ENCODE results near the gene ANKRA2.

The ANKRA2 gene

GRCh38 chr5:73605223-73606087 is 40.0 kb upstream of the ANKRA2 start:
- TF ChIP-seq, protein P1, sequence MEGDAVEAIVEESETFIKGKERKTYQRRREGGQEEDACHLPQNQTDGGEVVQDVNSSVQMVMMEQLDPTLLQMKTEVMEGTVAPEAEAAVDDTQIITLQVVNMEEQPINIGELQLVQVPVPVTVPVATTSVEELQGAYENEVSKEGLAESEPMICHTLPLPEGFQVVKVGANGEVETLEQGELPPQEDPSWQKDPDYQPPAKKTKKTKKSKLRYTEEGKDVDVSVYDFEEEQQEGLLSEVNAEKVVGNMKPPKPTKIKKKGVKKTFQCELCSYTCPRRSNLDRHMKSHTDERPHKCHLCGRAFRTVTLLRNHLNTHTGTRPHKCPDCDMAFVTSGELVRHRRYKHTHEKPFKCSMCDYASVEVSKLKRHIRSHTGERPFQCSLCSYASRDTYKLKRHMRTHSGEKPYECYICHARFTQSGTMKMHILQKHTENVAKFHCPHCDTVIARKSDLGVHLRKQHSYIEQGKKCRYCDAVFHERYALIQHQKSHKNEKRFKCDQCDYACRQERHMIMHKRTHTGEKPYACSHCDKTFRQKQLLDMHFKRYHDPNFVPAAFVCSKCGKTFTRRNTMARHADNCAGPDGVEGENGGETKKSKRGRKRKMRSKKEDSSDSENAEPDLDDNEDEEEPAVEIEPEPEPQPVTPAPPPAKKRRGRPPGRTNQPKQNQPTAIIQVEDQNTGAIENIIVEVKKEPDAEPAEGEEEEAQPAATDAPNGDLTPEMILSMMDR (IDR thresholded peaks at IDR 0.05; ENCODE audit: control insufficient read depth, insufficient read depth, low read depth, low read length, missing control alignments) = no peak
- no peak overlapping the region for H3K4me3 ChIP-seq (ENCODE audit: control insufficient read depth, low read depth, low read length)
- DNase-seq (ENCODE audit: low read depth) = no peak

DNA sequence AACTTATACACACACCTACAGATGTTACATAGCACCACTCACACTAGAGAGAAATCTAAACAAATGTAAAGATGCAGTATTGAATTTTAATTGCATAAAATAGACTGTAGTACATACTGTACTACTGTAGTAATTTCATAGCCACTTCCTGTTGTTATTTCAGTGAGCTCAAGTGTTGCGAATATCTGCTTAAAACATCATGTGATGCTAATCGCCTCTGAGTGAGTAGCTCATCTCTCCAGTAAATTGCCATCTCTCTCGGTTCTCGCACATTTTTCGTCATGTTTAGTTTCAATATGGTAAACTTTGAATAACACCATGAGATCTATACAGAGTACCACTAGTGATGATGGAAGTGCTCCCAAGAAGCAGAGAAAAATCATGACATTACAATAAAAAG is 38.6 kb upstream of the ANKRA2 start:
- DNase-seq (ENCODE audit: low read depth) = no peak
- no peak overlapping the region for H3K4me3 ChIP-seq (ENCODE audit: control insufficient read depth, low read depth, low read length)
- TF ChIP-seq, protein P1 (IDR thresholded peaks at IDR 0.05; ENCODE audit: control insufficient read depth, insufficient read depth, low read depth, low read length, missing control alignments) = no peak

DNA sequence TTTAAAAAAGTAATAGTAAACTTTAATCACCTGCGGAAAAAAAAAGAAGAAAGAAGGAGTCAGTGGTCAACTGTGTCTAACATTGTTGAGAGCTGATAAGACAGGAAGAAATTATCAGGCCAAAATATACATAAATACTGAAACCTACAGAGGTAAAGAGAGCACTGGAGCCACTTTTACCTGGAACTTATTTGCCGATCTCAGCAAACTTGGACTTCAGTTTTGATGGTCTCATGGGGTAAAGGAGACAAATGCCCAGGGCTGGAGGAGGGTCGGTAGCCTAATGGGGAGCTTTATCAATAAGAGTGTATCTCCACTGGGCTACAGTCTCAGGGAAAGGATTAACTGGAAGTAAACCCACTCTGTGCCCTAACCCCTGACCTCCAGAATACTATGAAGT is 33.9 kb upstream of the ANKRA2 start:
- H3K4me3 ChIP-seq (ENCODE audit: control insufficient read depth, low read depth, low read length) = no peak overlapping the region
- TF ChIP-seq, protein P1 (IDR thresholded peaks at IDR 0.05; ENCODE audit: control insufficient read depth, insufficient read depth, low read depth, low read length, missing control alignments) = no peak
- no peak for DNase-seq (ENCODE audit: low read depth)

GRCh38 chr5:73596705-73597328 is 31.4 kb upstream of the ANKRA2 start:
- TF ChIP-seq, protein P1 (IDR thresholded peaks at IDR 0.05; ENCODE audit: control insufficient read depth, insufficient read depth, low read depth, low read length, missing control alignments) = peak; percentile 54
- DNase-seq (ENCODE audit: low read depth) = no peak
- H3K4me3 ChIP-seq (ENCODE audit: control insufficient read depth, low read depth, low read length) = no peak overlapping the region

- TF ChIP-seq, protein P1 (IDR thresholded peaks at IDR 0.05; ENCODE audit: control insufficient read depth, insufficient read depth, low read depth, low read length, missing control alignments) = no peak
- no peak overlapping the region for H3K4me3 ChIP-seq (ENCODE audit: control insufficient read depth, low read depth, low read length)
- DNase-seq (ENCODE audit: low read depth) = no peak
Measured at GRCh38 chr5:73592551-73592950, 27.1 kb upstream of the ANKRA2 start.

- TF ChIP-seq, protein P1 (IDR thresholded peaks at IDR 0.05; ENCODE audit: control insufficient read depth, insufficient read depth, low read depth, low read length, missing control alignments) = no peak
- no peak for DNase-seq (ENCODE audit: low read depth)
- H3K4me3 ChIP-seq (ENCODE audit: control insufficient read depth, low read depth, low read length) = no peak overlapping the region
Measured at GRCh38 chr5:73591698-73592501, 26.5 kb upstream of the ANKRA2 start.

Measured in AG09309 (cell line).